Stomach (tissue), 9 donors: Measurements from ENCODE around the gene APOL4. TPM values are rescaled to one million over a fixed set of nuclear protein-coding genes. Genes with fewer than 3 reads are reported as not detected.
"Not testable (repeated sequence)": the region's sequence is repeated elsewhere in the genome, so short reads cannot be mapped to it uniquely, and the experiment has no call there.

Experiments used
- DNase-seq, 2 donors: peaks; one replicate each; pipeline versions ENCODE4 v3.0.0 to v3.0.0-alpha.2; 2013 to 2019
- H3K27ac ChIP-seq, 5 donors: fragments of 200-600 bp in 4 of 5; sonication (generic) in 4 of 5; one replicate each; pipeline ENCODE4 v1.5.1; 2013 to 2019; ENCODE audit warnings: mild to moderate bottlenecking in 1 of 5, moderate library complexity in 1 of 5
- H3K27me3 ChIP-seq, 3 donors: fragments of 200-600 bp; sonication (generic); one replicate each; pipeline ENCODE4 v1.5.1; 2017 to 2019; ENCODE audit warnings: mixed run types in 1 of 3
- H3K36me3 ChIP-seq, 4 donors: fragments of 200-600 bp; sonication (generic); 1 replicate in 3 of 4; 2 replicates in 1 of 4; pipeline ENCODE4 v1.5.1; 2016 to 2019
- H3K4me1 ChIP-seq, 4 donors: fragments of 200-600 bp; sonication (generic); one replicate each; pipeline ENCODE4 v1.5.1; 2016 to 2019
- H3K4me3 ChIP-seq, 4 donors: fragments of 200-600 bp; sonication (generic) in 3 of 4; one replicate each; pipeline ENCODE4 v1.5.1; 2016 to 2019; ENCODE audit warnings: mild to moderate bottlenecking in 1 of 4
- H3K9me3 ChIP-seq, 4 donors: fragments of 200-600 bp; sonication (generic); one replicate each; pipeline ENCODE4 v1.5.1; 2016 to 2019
- CTCF ChIP-seq, 7 experiments: fragments of 450-650 bp in 4 of 7; fragments of 200-600 bp in 3 of 7; sonication (generic) in 3 of 7; IDR thresholded peaks; one replicate each; pipeline ENCODE4 v1.5.1; 2016 to 2019; ENCODE audit warnings: antibody characterized with exemption in 7 of 7, control low read depth in 2 of 7, mild to moderate bottlenecking in 1 of 7
- EP300 ChIP-seq: sonication (generic); formaldehyde crosslinking; IDR thresholded peaks from one replicate; pipeline ENCODE4 v1.6.1; 2017; ENCODE audit warnings: antibody characterized with exemption
- POLR2A ChIP-seq, 4 donors: fragments of 450-650 bp; IDR thresholded peaks; one replicate each; pipeline ENCODE4 v1.6.1; 2016; ENCODE audit warnings: antibody characterized with exemption in 4 of 4, control low read depth in 2 of 4, mild to moderate bottlenecking in 1 of 4, moderate library complexity in 1 of 4
- POLR2AphosphoS5 ChIP-seq, 3 donors: sonication (generic); formaldehyde crosslinking; IDR thresholded peaks; one replicate each; pipeline ENCODE4 v1.6.1; 2016; ENCODE audit warnings: antibody characterized with exemption in 3 of 3
- WGBS, 5 donors: extraction: QIAGEN DNeasy Blood & Tissue Kit in 3 of 5; methylation state at CpG; one replicate each; pipeline versions ENCODE4 v1.1.5 to v1.1.7; 2013 to 2018; 5-methylcytosine and 5-hydroxymethylcytosine counted together
- intact Hi-C: fragments of 100-400 bp; cut with DNase I; formaldehyde crosslinking; loops from one replicate; pipeline ENCODE4 v1.15.1; 2023; ENCODE audit warnings: low total_unique reads
- polyA plus RNA-seq, 3 donors: library from polyadenylated mRNA; stranded (reverse); fragments of 200-250 nt; gene quantifications; one replicate each; pipeline ENCODE4 v1.2.3, GENCODE V29; 2013
- total RNA-seq, 5 donors: library from RNA; depleted of rRNA; stranded (reverse); fragments of >200 nt; gene quantifications; one replicate each; pipeline versions ENCODE4 v1.1.0 to v1.2.3, GENCODE V29; 2014 to 2016
- donor health status: healthy with polysubstance abuse.
- donor health status: Bipolar disorder and iron deficiency.
- donor health status: healthy.

Gene APOL4
- total and polyA plus RNA-seq, 8 donors, result 1.2 to 13.2 (median 8.9) TPM; not detected in 2

GRCh38 chr22:36191106-36191836, 10.3 kb downstream of the APOL4 start:
- peak in 1 of 2 donors; percentile 66 for DNase-seq
- H3K4me3 ChIP-seq, result no peak overlapping the region
- peak overlapping the region in 1 of 5 donors; percentile 46 for H3K27ac ChIP-seq
- H3K27me3 ChIP-seq, result no peaks in the 10 kb centered on the region
- intact Hi-C loops, result no loop called here
- peaks cover 0 to 10% (median 3%) of the 10 kb centered on the region in 4 donors for H3K4me1 ChIP-seq
- no peaks in the 10 kb centered on the region for H3K9me3 ChIP-seq
- TF ChIP-seq POLR2A (IDR thresholded peaks at IDR 0.05) (no peak), EP300 (peak; percentile 26), POLR2AphosphoS5 (IDR thresholded peaks at IDR 0.05) (peak in 2 of 3 donors; percentile 18 to 39)
- 69 to 84% (median 79%) methylated on average over 17 of the region's 17 CpGs for WGBS, 5 donors
- H3K36me3 ChIP-seq, result no peaks in the 10 kb centered on the region

DNA sequence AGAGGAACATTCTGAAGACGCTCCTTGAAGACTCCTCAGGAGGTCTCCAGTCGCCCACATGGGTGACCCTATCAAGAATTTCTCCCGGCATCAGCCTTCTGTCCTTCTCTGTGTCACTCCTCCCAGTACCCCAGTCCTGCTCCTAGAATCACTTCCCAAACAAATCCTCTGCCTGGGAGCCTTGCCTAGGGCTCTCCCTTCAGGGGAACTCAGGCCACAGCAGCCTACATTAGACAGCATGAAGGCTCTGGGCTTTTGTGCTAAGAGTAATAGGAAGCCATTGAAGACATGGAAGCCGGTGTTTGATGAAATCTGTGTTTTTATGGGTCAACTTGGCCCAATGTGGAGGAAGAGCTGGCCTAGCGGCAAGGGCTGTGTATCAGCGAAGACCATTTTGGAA, 13.7 kb downstream of the APOL4 start:
- H3K36me3 ChIP-seq, H3K27me3 ChIP-seq, H3K9me3 ChIP-seq, H3K4me3 ChIP-seq, DNase-seq, H3K27ac ChIP-seq, intact Hi-C loops, H3K4me1 ChIP-seq: not testable (repeated sequence)
- 94 to 96% (median 96%) methylated on average over 3 of the region's 6 CpGs for WGBS, 5 donors

- 81 to 86% (median 83%) methylated on average over 14 of the region's 14 CpGs for WGBS, 5 donors
- Histone ChIP-seq H3K27me3 (no peaks in the 10 kb centered on the region), H3K4me3 (no peak overlapping the region), H3K36me3 (no peaks in the 10 kb centered on the region), H3K27ac (no peak overlapping the region), H3K4me1 (peaks cover 0 to 8% (median under 1%) of the 10 kb centered on the region in 4 donors), H3K9me3 (no peaks in the 10 kb centered on the region)
- DNase-seq, result no peak
- TF ChIP-seq CTCF (IDR thresholded peaks at IDR 0.05) (no peak), POLR2A (IDR thresholded peaks at IDR 0.05) (no peak), POLR2AphosphoS5 (IDR thresholded peaks at IDR 0.05) (no peak), EP300 (no peak)
- intact Hi-C loops, result no loop called here
Measured at GRCh38 chr22:36185828-36186624, 15.6 kb downstream of the APOL4 start.

DNA sequence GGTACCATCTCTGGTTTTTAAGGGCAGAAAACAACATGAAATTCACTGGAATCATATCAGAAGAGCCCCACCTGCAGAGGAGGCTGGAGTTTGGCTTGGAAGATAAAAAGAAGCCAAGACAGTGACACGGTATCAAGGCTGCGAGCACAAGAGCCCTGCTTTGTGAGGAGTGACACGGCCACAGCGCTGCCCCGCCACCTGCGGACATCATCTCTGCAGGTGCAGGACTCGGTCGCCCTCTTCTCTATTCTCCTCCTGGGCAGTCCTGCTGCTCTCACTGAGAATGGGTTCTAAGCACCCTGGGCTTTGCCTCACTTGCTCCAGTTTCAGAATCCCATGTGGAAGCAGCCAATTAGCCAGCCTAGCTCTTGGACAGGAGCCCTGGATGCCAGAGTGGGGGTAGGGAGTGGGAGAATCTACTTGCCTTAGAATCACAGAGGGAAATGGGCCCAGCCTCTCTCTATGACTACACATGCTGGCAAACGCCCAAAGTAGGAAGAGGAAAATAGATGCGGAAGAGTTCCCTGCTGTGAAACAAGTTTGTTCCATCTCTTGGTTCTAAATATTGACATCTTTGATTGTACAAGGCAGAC, 17.1 kb downstream of the APOL4 start:
- TF ChIP-seq POLR2A (IDR thresholded peaks at IDR 0.05) (no peak), CTCF (IDR thresholded peaks at IDR 0.05) (no peak), EP300 (no peak), POLR2AphosphoS5 (IDR thresholded peaks at IDR 0.05) (no peak)
- Histone ChIP-seq H3K36me3 (no peaks in the 10 kb centered on the region), H3K9me3 (no peaks in the 10 kb centered on the region), H3K27me3 (no peaks in the 10 kb centered on the region), H3K4me3 (no peak overlapping the region), H3K27ac (no peak overlapping the region), H3K4me1 (peaks cover 0 to 15% (median 3%) of the 10 kb centered on the region in 4 donors)
- intact Hi-C loops, result loop anchor here (5.0 kb wide), 1 partner anchor 37 kb away; no protein-coding TSS in a partner anchor
- no peak for DNase-seq
- 68 to 74% (median 71%) methylated on average over 10 of the region's 10 CpGs for WGBS, 5 donors

GRCh38 chr22:36183446-36183845, 18.2 kb downstream of the APOL4 start:
- Histone ChIP-seq H3K9me3 (no peaks in the 10 kb centered on the region), H3K4me3 (no peak overlapping the region), H3K27ac (no peak overlapping the region), H3K27me3 (no peaks in the 10 kb centered on the region), H3K36me3 (no peaks in the 10 kb centered on the region), H3K4me1 (peaks cover 0 to 15% (median 3%) of the 10 kb centered on the region in 4 donors)
- 93 to 98% (median 95%) methylated on average over 7 of the region's 7 CpGs for WGBS, 5 donors
- intact Hi-C loops, result loop anchor here (5.0 kb wide), 1 partner anchor 36 kb away; no protein-coding TSS in a partner anchor
- no peak for DNase-seq
- no peak for TF ChIP-seq POLR2AphosphoS5 (IDR thresholded peaks at IDR 0.05)
- no peak for TF ChIP-seq CTCF (IDR thresholded peaks at IDR 0.05)
- TF ChIP-seq POLR2A (IDR thresholded peaks at IDR 0.05), result no peak
- no peak for TF ChIP-seq EP300
